Brain microvascular endothelial cell (primary cell): ENCODE measurements around the gene PSORS1C1.

Experiments used
- DNase-seq: peaks from one replicate; pipeline ENCODE4 v3.0.0-alpha.2; 2020
- H3K27ac ChIP-seq: fragments of 250-450 bp; sonication (Bioruptor Pico); 2 replicates; pipeline ENCODE4 v1.5.1; 2020; ENCODE audit warnings: mild to moderate bottlenecking, moderate library complexity
- H3K27me3 ChIP-seq: fragments of 250-450 bp; sonication (Bioruptor Pico); replicated peaks from 2 replicates; pipeline ENCODE4 v1.5.1; 2020; ENCODE audit warnings: mild to moderate bottlenecking
- H3K36me3 ChIP-seq: fragments of 250-450 bp; sonication (Bioruptor Pico); replicated peaks from 2 replicates; pipeline ENCODE4 v1.5.1; 2020; ENCODE audit warnings: mild to moderate bottlenecking
- H3K4me3 ChIP-seq: 2 replicates; pipeline ENCODE4 v1.5.1; 2011; ENCODE audit warnings: low read depth, mild to moderate bottlenecking, control low read depth, low read length, moderate library complexity
- in situ Hi-C: cut with HindIII; loops from 2 replicates; pipeline ENCODE4 v1.10.0; 2017; ENCODE audit warnings: low sequenced_read_pairs, low pct_ligation_motif_present
- TF ChIP-seq, protein P1 (sequence below): IDR thresholded peaks from 2 replicates; pipeline ENCODE4 v1.5.1; 2011; ENCODE audit warnings: low read depth, mild to moderate bottlenecking, moderate library complexity, low read length, control low read depth, inconsistent platforms; ENCODE audit errors: missing control alignments

The PSORS1C1 gene

GRCh38 chr6:31126396-31127175 lies 12.0 kb downstream of the PSORS1C1 start:
- Histone ChIP-seq H3K27ac (no peak overlapping the region), H3K36me3 (no peaks in the 10 kb centered on the region), H3K4me3 (no peak overlapping the region), H3K27me3 (peaks cover 4% of the 10 kb centered on the region)
- DNase-seq, result no peak
- in situ Hi-C loops, result no loop called here
- TF ChIP-seq, protein P1, sequence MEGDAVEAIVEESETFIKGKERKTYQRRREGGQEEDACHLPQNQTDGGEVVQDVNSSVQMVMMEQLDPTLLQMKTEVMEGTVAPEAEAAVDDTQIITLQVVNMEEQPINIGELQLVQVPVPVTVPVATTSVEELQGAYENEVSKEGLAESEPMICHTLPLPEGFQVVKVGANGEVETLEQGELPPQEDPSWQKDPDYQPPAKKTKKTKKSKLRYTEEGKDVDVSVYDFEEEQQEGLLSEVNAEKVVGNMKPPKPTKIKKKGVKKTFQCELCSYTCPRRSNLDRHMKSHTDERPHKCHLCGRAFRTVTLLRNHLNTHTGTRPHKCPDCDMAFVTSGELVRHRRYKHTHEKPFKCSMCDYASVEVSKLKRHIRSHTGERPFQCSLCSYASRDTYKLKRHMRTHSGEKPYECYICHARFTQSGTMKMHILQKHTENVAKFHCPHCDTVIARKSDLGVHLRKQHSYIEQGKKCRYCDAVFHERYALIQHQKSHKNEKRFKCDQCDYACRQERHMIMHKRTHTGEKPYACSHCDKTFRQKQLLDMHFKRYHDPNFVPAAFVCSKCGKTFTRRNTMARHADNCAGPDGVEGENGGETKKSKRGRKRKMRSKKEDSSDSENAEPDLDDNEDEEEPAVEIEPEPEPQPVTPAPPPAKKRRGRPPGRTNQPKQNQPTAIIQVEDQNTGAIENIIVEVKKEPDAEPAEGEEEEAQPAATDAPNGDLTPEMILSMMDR, result no peak

DNA sequence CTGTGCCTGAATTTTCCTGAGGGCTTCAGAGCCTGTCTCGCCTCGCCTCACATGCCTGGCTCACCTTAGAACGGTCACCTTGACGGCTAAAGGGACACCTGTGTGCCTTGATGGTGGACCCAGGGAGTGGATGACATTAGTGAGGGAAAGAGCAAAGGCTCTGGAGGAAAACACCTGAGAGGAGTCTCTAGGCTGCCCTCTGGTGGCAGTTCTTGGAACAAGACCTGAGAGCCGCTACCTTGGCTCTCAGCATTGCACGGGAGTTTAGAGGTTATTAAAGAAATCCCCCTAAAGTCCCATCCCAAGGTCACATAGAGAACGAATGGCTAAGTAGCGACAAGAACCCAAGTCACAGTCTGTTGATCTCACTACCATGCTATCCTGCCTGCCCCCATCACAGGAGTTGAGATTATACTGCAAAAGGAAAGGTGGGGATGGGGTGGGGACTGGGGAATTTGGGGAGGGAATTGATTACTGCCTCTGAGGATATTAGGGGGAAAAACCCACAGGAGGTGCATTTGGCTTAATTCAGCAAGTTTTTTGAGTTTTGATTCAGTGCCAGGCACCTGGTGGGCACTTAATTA lies 13.6 kb downstream of the PSORS1C1 start:
- in situ Hi-C loops, result no loop called here

DNA sequence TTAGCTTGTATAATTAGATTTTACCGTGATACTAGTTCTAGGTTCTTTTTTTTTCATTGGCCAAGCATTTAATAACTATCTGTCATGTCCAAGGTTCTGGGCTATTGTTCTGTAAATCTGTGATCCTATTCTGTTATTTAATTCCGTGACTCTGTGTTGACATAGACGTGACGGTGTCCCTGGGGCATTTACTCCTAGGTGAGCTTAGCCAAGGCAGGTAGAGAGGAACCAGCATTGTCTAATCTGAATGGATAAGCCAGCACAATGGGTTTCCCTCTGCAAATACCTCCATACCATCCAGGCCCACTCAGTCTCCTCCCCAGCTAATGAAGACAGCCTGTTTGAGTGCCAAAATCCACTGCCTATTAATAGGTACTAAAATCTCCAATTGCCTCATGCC lies 14.5 kb downstream of the PSORS1C1 start:
- H3K36me3 ChIP-seq, result no peaks in the 10 kb centered on the region
- TF ChIP-seq, protein P1, result no peak
- no peak overlapping the region for H3K4me3 ChIP-seq
- in situ Hi-C loops, result no loop called here
- H3K27ac ChIP-seq, result no peak overlapping the region
- H3K27me3 ChIP-seq, result peaks cover 4% of the 10 kb centered on the region
- DNase-seq, result no peak

More for the DNA sequence above, 13.6 kb downstream of the PSORS1C1 start:
- Histone ChIP-seq H3K27me3 (peaks cover 4% of the 10 kb centered on the region), H3K36me3 (no peaks in the 10 kb centered on the region), H3K4me3 (no peak overlapping the region), H3K27ac (no peak overlapping the region)
- TF ChIP-seq, protein P1, result peak; percentile 94
- DNase-seq, result peak; percentile 40

DNA sequence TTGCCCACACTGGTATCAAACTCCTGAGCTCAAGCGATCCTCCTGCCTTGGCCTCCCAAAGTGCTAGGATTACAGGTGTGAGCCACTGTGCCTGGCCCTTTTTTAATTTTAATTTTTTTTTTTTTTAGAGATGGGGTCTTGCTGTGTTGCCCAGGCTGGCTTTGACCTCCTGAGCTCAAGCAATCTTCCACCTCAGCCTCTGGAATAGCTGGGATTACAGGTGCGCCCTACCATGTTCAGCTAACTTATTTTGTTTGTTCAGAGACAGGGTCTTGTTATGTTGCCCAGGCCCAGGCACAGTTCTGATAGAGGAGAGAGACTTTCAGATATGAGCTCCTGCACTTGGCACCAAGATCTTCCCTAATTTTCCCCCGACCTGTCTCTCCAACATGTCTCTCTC lies 16.2 kb downstream of the PSORS1C1 start:
- Histone ChIP-seq H3K4me3 (no peak overlapping the region), H3K27ac (no peak overlapping the region), H3K27me3 (peaks cover 4% of the 10 kb centered on the region), H3K36me3 (no peaks in the 10 kb centered on the region)
- TF ChIP-seq, protein P1, result no peak
- no peak for DNase-seq
- in situ Hi-C loops, result no loop called here

DNA sequence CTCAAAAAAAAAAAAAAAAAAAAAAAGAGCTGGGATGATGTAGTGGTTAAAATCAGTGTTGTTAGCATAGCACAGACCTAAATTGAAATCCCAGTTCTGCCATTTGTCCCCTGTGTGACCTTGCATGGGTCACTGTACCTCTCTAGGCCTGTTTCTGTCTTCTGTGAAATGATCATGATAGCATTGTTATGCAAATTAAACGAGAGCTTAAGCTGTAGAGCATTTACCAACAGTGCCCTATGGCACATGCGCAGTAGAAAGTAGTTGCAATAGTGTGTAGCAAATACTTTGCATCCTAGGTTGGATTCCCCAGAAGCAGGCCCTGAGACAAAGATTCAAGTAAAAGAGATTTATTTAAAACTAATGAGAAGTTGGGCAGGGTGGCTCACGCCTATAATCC lies 17.0 kb downstream of the PSORS1C1 start:
- TF ChIP-seq, protein P1, result no peak
- Histone ChIP-seq H3K36me3 (no peaks in the 10 kb centered on the region), H3K4me3 (no peak overlapping the region), H3K27me3 (peaks cover 4% of the 10 kb centered on the region), H3K27ac (no peak overlapping the region)
- DNase-seq, result no peak
- in situ Hi-C loops, result no loop called here
